ENCODE results near the gene FNTB. TPM values are rescaled to one million over a fixed set of nuclear protein-coding genes. Genes with fewer than 3 reads are reported as not detected.

FNTB gene
- total and polyA plus RNA-seq, 2 of the 8 experiments (the other 6 are each of a cell fraction or from before 2014, with no cell fraction given): 16.0 to 20.7 TPM

DNA sequence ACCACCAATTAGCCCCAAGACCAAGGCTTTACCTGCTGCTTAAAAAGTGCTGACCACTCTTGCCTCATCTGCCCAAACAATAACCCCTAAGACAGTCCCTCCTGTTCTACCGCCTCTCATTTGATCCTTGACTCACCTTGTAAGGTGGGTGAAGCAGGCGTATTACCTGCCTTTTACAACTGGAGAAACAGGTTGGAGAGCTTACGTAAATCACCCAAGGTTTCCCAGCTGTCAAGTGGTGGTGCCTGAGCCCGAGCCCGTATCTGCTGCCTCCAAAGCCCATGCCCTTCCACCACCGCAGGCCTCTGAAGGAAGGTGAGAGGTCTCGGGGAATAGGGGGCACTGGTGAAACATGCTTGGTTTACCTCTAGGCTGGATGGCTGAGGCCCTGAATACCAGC is 79.0 kb downstream of the FNTB start (continued):
- TF ChIP-seq, protein P1, sequence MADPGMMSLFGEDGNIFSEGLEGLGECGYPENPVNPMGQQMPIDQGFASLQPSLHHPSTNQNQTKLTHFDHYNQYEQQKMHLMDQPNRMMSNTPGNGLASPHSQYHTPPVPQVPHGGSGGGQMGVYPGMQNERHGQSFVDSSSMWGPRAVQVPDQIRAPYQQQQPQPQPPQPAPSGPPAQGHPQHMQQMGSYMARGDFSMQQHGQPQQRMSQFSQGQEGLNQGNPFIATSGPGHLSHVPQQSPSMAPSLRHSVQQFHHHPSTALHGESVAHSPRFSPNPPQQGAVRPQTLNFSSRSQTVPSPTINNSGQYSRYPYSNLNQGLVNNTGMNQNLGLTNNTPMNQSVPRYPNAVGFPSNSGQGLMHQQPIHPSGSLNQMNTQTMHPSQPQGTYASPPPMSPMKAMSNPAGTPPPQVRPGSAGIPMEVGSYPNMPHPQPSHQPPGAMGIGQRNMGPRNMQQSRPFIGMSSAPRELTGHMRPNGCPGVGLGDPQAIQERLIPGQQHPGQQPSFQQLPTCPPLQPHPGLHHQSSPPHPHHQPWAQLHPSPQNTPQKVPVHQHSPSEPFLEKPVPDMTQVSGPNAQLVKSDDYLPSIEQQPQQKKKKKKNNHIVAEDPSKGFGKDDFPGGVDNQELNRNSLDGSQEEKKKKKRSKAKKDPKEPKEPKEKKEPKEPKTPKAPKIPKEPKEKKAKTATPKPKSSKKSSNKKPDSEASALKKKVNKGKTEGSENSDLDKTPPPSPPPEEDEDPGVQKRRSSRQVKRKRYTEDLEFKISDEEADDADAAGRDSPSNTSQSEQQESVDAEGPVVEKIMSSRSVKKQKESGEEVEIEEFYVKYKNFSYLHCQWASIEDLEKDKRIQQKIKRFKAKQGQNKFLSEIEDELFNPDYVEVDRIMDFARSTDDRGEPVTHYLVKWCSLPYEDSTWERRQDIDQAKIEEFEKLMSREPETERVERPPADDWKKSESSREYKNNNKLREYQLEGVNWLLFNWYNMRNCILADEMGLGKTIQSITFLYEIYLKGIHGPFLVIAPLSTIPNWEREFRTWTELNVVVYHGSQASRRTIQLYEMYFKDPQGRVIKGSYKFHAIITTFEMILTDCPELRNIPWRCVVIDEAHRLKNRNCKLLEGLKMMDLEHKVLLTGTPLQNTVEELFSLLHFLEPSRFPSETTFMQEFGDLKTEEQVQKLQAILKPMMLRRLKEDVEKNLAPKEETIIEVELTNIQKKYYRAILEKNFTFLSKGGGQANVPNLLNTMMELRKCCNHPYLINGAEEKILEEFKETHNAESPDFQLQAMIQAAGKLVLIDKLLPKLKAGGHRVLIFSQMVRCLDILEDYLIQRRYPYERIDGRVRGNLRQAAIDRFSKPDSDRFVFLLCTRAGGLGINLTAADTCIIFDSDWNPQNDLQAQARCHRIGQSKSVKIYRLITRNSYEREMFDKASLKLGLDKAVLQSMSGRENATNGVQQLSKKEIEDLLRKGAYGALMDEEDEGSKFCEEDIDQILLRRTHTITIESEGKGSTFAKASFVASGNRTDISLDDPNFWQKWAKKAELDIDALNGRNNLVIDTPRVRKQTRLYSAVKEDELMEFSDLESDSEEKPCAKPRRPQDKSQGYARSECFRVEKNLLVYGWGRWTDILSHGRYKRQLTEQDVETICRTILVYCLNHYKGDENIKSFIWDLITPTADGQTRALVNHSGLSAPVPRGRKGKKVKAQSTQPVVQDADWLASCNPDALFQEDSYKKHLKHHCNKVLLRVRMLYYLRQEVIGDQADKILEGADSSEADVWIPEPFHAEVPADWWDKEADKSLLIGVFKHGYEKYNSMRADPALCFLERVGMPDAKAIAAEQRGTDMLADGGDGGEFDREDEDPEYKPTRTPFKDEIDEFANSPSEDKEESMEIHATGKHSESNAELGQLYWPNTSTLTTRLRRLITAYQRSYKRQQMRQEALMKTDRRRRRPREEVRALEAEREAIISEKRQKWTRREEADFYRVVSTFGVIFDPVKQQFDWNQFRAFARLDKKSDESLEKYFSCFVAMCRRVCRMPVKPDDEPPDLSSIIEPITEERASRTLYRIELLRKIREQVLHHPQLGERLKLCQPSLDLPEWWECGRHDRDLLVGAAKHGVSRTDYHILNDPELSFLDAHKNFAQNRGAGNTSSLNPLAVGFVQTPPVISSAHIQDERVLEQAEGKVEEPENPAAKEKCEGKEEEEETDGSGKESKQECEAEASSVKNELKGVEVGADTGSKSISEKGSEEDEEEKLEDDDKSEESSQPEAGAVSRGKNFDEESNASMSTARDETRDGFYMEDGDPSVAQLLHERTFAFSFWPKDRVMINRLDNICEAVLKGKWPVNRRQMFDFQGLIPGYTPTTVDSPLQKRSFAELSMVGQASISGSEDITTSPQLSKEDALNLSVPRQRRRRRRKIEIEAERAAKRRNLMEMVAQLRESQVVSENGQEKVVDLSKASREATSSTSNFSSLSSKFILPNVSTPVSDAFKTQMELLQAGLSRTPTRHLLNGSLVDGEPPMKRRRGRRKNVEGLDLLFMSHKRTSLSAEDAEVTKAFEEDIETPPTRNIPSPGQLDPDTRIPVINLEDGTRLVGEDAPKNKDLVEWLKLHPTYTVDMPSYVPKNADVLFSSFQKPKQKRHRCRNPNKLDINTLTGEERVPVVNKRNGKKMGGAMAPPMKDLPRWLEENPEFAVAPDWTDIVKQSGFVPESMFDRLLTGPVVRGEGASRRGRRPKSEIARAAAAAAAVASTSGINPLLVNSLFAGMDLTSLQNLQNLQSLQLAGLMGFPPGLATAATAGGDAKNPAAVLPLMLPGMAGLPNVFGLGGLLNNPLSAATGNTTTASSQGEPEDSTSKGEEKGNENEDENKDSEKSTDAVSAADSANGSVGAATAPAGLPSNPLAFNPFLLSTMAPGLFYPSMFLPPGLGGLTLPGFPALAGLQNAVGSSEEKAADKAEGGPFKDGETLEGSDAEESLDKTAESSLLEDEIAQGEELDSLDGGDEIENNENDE (IDR thresholded peaks at IDR 0.05; ENCODE audit: insufficient replicate concordance, low read length): no peak
- TF ChIP-seq SRF (IDR thresholded peaks at IDR 0.05; ENCODE audit: low read depth, low read length): no peak
- TF ChIP-seq CTBP2 (IDR thresholded peaks at IDR 0.05; ENCODE audit: borderline replicate concordance, insufficient read depth, insufficient read length, low read length): no peak
- TF ChIP-seq EP300 (IDR thresholded peaks at IDR 0.05; ENCODE audit: borderline replicate concordance in 1 of 2, low read depth in 2 of 2, low read length in 2 of 2): no peak
- TF ChIP-seq POLR2A (IDR thresholded peaks at IDR 0.05; ENCODE audit: control extremely low read depth in 1 of 2, low read depth in 2 of 2, low read length in 2 of 2): no peak
- no peak for TF ChIP-seq ZNF274 (IDR thresholded peaks at IDR 0.05; ENCODE audit: borderline replicate concordance, extremely low read depth, low read length)
- TF ChIP-seq SUZ12 (IDR thresholded peaks at IDR 0.05; ENCODE audit: low read length): no peak
- TF ChIP-seq SAP30 (IDR thresholded peaks at IDR 0.05; ENCODE audit: insufficient read depth, insufficient replicate concordance, low read length): no peak
- TF ChIP-seq, protein P2, sequence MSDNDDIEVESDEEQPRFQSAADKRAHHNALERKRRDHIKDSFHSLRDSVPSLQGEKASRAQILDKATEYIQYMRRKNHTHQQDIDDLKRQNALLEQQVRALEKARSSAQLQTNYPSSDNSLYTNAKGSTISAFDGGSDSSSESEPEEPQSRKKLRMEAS (IDR thresholded peaks at IDR 0.05): no peak
- no peak for TF ChIP-seq RNF2 (IDR thresholded peaks at IDR 0.05; ENCODE audit: borderline replicate concordance, low read depth, low read length, missing control alignments, poor library complexity, severe bottlenecking)
- no peak for TF ChIP-seq SP2 (IDR thresholded peaks at IDR 0.05; ENCODE audit: low read length)
